Heart left ventricle (tissue), 13 donors: ENCODE results near the gene BUB3.

Source experiments
- POLR2A ChIP-seq, 2 donors: fragments of 450-650 bp; IDR thresholded peaks; one replicate each; pipeline ENCODE4 v1.6.1; 2017; ENCODE audit warnings: antibody characterized with exemption in 2 of 2, mild to moderate bottlenecking in 2 of 2, moderate library complexity in 2 of 2
- TF ChIP-seq, protein P1 (sequence below), 12 donors: fragments of 200-600 bp; sonication (generic) in 4 of 12; IDR thresholded peaks; one replicate each; pipeline versions ENCODE4 v1.5.0 to v1.8.0; 2018 to 2022; ENCODE audit warnings: antibody characterized with exemption in 12 of 12, mild to moderate bottlenecking in 5 of 12
- donor health status: ischemic (EF 13 %, LVEDD 7.1; RV severe dilation, severe dysfunction).
- donor health status: DM: no; HTN: yes; CAD: no.
- donor health status: DM: no; HTN: no; CAD: no.
- donor health status: ischemic (EF 25% LVEDD 6.9; RV normal size, moderate dysfunction).
- donor health status: ischemic (EF 25% LVEDD 5.7; RV mildly dilated, moderate dysfunction).
- donor health status: ischemic (EF 35%, LVEDD 5.7; RV mildly dilated, moderate dysfunction).
- donor health status: nonischemic (EF 11% LVEDD 7.7; RV severe dilation, severe dysfunction).
- donor health status: DM: yes; HTN: yes; CAD: no.
- donor health status: PGD.
- donor health status: ischemic (EF 29% LVEDD 5.4; RV normal size, mild dysfunction).
- donor health status: nonischemic (EF 23%, LVEDD 6.1; RV moderate dilation, normal function).

- TF ChIP-seq, protein P1, sequence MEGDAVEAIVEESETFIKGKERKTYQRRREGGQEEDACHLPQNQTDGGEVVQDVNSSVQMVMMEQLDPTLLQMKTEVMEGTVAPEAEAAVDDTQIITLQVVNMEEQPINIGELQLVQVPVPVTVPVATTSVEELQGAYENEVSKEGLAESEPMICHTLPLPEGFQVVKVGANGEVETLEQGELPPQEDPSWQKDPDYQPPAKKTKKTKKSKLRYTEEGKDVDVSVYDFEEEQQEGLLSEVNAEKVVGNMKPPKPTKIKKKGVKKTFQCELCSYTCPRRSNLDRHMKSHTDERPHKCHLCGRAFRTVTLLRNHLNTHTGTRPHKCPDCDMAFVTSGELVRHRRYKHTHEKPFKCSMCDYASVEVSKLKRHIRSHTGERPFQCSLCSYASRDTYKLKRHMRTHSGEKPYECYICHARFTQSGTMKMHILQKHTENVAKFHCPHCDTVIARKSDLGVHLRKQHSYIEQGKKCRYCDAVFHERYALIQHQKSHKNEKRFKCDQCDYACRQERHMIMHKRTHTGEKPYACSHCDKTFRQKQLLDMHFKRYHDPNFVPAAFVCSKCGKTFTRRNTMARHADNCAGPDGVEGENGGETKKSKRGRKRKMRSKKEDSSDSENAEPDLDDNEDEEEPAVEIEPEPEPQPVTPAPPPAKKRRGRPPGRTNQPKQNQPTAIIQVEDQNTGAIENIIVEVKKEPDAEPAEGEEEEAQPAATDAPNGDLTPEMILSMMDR (IDR thresholded peaks at IDR 0.05), result no peak
- no peak for TF ChIP-seq POLR2A (IDR thresholded peaks at IDR 0.05)
These were observed 59.0 kb downstream of the BUB3 start for GRCh38 chr10:123213192-123213591.
